Adrenal gland (tissue), 12 donors: ENCODE results near the gene YJEFN3. TPM values are rescaled to one million over a fixed set of nuclear protein-coding genes. Genes with fewer than 3 reads are reported as not detected.

Source experiments
- DNase-seq, 7 donors: peaks; one replicate each; pipeline ENCODE4 v3.0.0-alpha.2; 2019 to 2020
- H3K27ac ChIP-seq, 5 donors: fragments of 200-600 bp; sonication (generic) in 4 of 5; 1 replicate in 3 of 5; 2 replicates in 2 of 5; pipeline versions ENCODE4 v1.5.1 to v1.8.0; 2016 to 2020; ENCODE audit warnings: mild to moderate bottlenecking in 1 of 5
- H3K27me3 ChIP-seq: fragments of 200-600 bp; 2 replicates; pipeline ENCODE4 v1.8.0; 2021
- H3K36me3 ChIP-seq, 2 donors: fragments of 200-600 bp; replicated peaks in 1 of 2; 1 replicate in 1 of 2; 2 replicates in 1 of 2; pipeline versions ENCODE4 v1.5.1 to v1.8.0; 2018 to 2022
- H3K4me1 ChIP-seq, 2 donors: fragments of 200-600 bp; replicated peaks in 1 of 2; 1 replicate in 1 of 2; 2 replicates in 1 of 2; pipeline versions ENCODE4 v1.5.1 to v1.8.0; 2018 to 2021
- H3K4me3 ChIP-seq, 4 donors: fragments of 200-600 bp; sonication (generic) in 3 of 4; one replicate each; pipeline ENCODE4 v1.5.1; 2016 to 2018
- H3K9me3 ChIP-seq, 3 donors: fragments of 200-600 bp; sonication (generic) in 1 of 3; replicated peaks in 1 of 3; 1 replicate in 2 of 3; 2 replicates in 1 of 3; pipeline versions ENCODE4 v1.5.1 to v1.8.0; 2016 to 2021
- CTCF ChIP-seq, 6 experiments: fragments of 450-650 bp in 4 of 6; fragments of 200-600 bp in 2 of 6; sonication (generic) in 1 of 6; IDR thresholded peaks; 1 replicate in 5 of 6; 2 replicates in 1 of 6; pipeline versions ENCODE4 v1.5.1 to v1.8.0; 2016 to 2021; ENCODE audit warnings: antibody characterized with exemption in 6 of 6, mild to moderate bottlenecking in 2 of 6, moderate library complexity in 1 of 6
- POLR2A ChIP-seq, 2 donors: fragments of 450-650 bp; IDR thresholded peaks; one replicate each; pipeline ENCODE4 v1.6.1; 2017; ENCODE audit warnings: antibody characterized with exemption in 2 of 2, mild to moderate bottlenecking in 2 of 2, moderate library complexity in 1 of 2
- WGBS, 4 donors: extraction: QIAGEN DNeasy Blood & Tissue Kit in 2 of 4; methylation state at CpG; one replicate each; pipeline versions ENCODE4 v1.1.5 to v1.1.7; 2013 to 2017; 5-methylcytosine and 5-hydroxymethylcytosine counted together
- intact Hi-C, 2 donors: fragments of 100-400 bp; cut with DNase I; formaldehyde crosslinking; loops; one replicate each; pipeline versions ENCODE4 v1.14.1 to v1.15.0; 2022 to 2023
- polyA plus RNA-seq, 3 donors: library from polyadenylated mRNA; stranded (reverse); fragments of 200-250 nt in 2 of 3; fragments of 350-450 nt in 1 of 3; fragmentation: Illumina TruSeq in 1 of 3; extraction: RNeasy Lipid Tissue Mini Kit (QIAGEN cat#74804) in 1 of 3; gene quantifications; one replicate each; pipeline ENCODE4 v1.2.3, GENCODE V29; 2013 to 2014
- total RNA-seq, 9 donors: library from RNA; depleted of rRNA in 4 of 9; stranded (reverse); fragments of >200 nt in 4 of 9; fragments of 120-200 nt in 1 of 9; fragmentation: NEBNext Ultra II Directional in 1 of 9; extraction: Animal tissue kit (Norgen Biotek cat#: 25700) in 1 of 9; gene quantifications; one replicate each; pipeline versions ENCODE4 v1.1.0 to v1.2.4, GENCODE V29; 2013 to 2023
- donor health status: healthy with polysubstance abuse.
- donor health status: Bipolar disorder and iron deficiency.
- donor health status: DM: yes; HTN: yes; CAD: no.
- donor health status: DM: no; HTN: no; CAD: no.
- donor health status: DM: no; HTN: no; CAD: no.
- donor health status: DM: yes; HTN: yes; CAD: no.

Gene YJEFN3
- total and polyA plus RNA-seq, 12 donors: 0.36 to 30.2 (median 1.3) TPM

GRCh38 chr19:19575411-19575810 is 46.7 kb downstream of the YJEFN3 start:
- no peaks in the 10 kb centered on the region for H3K9me3 ChIP-seq
- WGBS, 4 donors: 79 to 91% (median 84%) methylated on average over 6 of the region's 6 CpGs
- H3K4me1 ChIP-seq: no peaks in the 10 kb centered on the region
- no peak for DNase-seq
- no peaks in the 10 kb centered on the region for H3K36me3 ChIP-seq
- intact Hi-C loops: no loop called here
- TF ChIP-seq POLR2A (IDR thresholded peaks at IDR 0.05) (no peak), CTCF (IDR thresholded peaks at IDR 0.05) (no peak)
- no peak overlapping the region for H3K4me3 ChIP-seq
- no peak overlapping the region for H3K27ac ChIP-seq
- no peaks in the 10 kb centered on the region for H3K27me3 ChIP-seq

- Histone ChIP-seq H3K4me3 (no peak overlapping the region), H3K27ac (no peak overlapping the region), H3K36me3 (no peaks in the 10 kb centered on the region), H3K9me3 (no peaks in the 10 kb centered on the region), H3K27me3 (no peaks in the 10 kb centered on the region), H3K4me1 (no peaks in the 10 kb centered on the region)
- intact Hi-C loops: no loop called here
- 83 to 94% (median 88%) methylated on average over 5 to 6 of the region's 6 CpGs for WGBS, 4 donors
- peak in 1 of 7 donors; percentile 74 for DNase-seq
- TF ChIP-seq CTCF (IDR thresholded peaks at IDR 0.05) (no peak), POLR2A (IDR thresholded peaks at IDR 0.05) (no peak)
These were observed 49.5 kb downstream of the YJEFN3 start for GRCh38 chr19:19578252-19578651.

GRCh38 chr19:19579533-19580361 is 51.0 kb downstream of the YJEFN3 start:
- no peak overlapping the region for H3K4me3 ChIP-seq
- H3K9me3 ChIP-seq: no peaks in the 10 kb centered on the region
- DNase-seq: no peak
- no peaks in the 10 kb centered on the region for H3K4me1 ChIP-seq
- intact Hi-C loops: no loop called here
- no peaks in the 10 kb centered on the region for H3K27me3 ChIP-seq
- TF ChIP-seq POLR2A (IDR thresholded peaks at IDR 0.05) (no peak), CTCF (IDR thresholded peaks at IDR 0.05) (no peak)
- H3K36me3 ChIP-seq: no peaks in the 10 kb centered on the region
- 79 to 88% (median 84%) methylated on average over 3 to 25 of the region's 25 CpGs for WGBS, 4 donors
- no peak overlapping the region for H3K27ac ChIP-seq

DNA sequence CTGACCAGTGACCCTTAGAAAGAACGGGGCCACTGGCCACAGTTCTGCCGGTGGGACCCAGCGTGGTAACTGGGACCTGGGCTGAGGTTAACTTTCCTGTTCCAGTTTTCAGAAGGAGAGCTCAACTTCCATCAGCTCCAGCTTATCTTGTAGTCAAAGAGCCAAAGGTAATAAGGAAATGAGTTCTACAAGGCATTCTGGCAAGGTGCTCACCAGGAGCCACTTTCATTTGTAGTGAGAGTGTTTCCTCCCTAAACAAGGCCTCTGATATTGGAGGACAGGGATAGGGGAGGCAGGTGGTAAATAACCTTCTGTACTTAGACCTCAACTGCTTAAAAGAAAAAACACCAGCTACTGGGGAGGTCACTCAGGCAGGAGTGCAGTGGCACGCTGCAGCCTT is 51.7 kb downstream of the YJEFN3 start:
- H3K36me3 ChIP-seq: no peaks in the 10 kb centered on the region
- intact Hi-C loops: no loop called here
- H3K4me1 ChIP-seq: no peaks in the 10 kb centered on the region
- no peak overlapping the region for H3K4me3 ChIP-seq
- no peak for DNase-seq
- 96 to 100% (median 98%) methylated on average over 2 to 4 of the region's 4 CpGs for WGBS, 4 donors
- H3K9me3 ChIP-seq: no peaks in the 10 kb centered on the region
- TF ChIP-seq CTCF (IDR thresholded peaks at IDR 0.05): no peak
- H3K27ac ChIP-seq: no peak overlapping the region
- no peaks in the 10 kb centered on the region for H3K27me3 ChIP-seq
